ENCODE measurements around the gene ATP13A3.

- no peak for TF ChIP-seq CTCF (IDR thresholded peaks at IDR 0.05)
- TF ChIP-seq EP300 (IDR thresholded peaks at IDR 0.05): no peak
- TF ChIP-seq POLR2A (IDR thresholded peaks at IDR 0.05): no peak
- no peak for TF ChIP-seq POLR2AphosphoS5 (IDR thresholded peaks at IDR 0.05)
Measured at GRCh38 chr3:194355379-194355778, 131.4 kb downstream of the ATP13A3 start.
